HCT116 (cell line): ENCODE data around the gene SLC22A2. TPM values are rescaled to one million over a fixed set of nuclear protein-coding genes. Genes with fewer than 3 reads are reported as not detected.

Experiments used
- ATAC-seq: fragments of 200-7000 bp; cut with Tn5 transposase; 2 replicates; pipeline ENCODE4 v1.9.1; 2020; ENCODE audit warnings: mild to moderate bottlenecking, moderate library complexity
- BruUV-seq: library from RNA; stranded (reverse); fragments of 400-500 nt; replicated peaks from 2 replicates; lab custom pipeline; 2021; lab: Mats Ljungman, UMichigan
- CTCF ChIA-PET: fragments of 300-600 bp; sonication (Branson Sonifier 250); formaldehyde crosslinking; loops from one replicate; lab custom pipeline; 2021; ENCODE audit warnings: antibody characterized with exemption; lab: Charles Lee
- POLR2A ChIA-PET: fragments of 300-600, 350-600 bp; sonication (Branson Sonifier 250); formaldehyde crosslinking; loops from one replicate; lab custom pipeline; 2021; ENCODE audit warnings: antibody characterized with exemption; lab: Charles Lee
- RAD21 ChIA-PET, 2 experiments: fragments of 300-600 bp; sonication (Branson Sonifier 250); formaldehyde crosslinking; loops; one replicate each; lab custom pipeline; 2023; ENCODE audit warnings: low total read pairs in 2 of 2; ENCODE audit not compliant: uncharacterized antibody in 2 of 2, unreplicated experiment in 2 of 2, low non-redundant PET in 1 of 2; lab: Charles Lee
- DNase-seq: peaks from one replicate; pipeline ENCODE4 v3.0.0-alpha.2; 2010; ENCODE audit warnings: low read depth, low spot score
- H2AFZ ChIP-seq: fragments of 200-600 bp; shearing (Covaris generic), sonication (generic); 2 replicates; pipeline ENCODE4 v1.6.1; 2017; ENCODE audit warnings: low read depth, mixed run types, mixed read lengths, antibody characterized with exemption, low read length; ENCODE audit not compliant: poor library complexity, severe bottlenecking
- H3K27ac ChIP-seq: 2 replicates; pipeline ENCODE4 v1.5.1; 2012; ENCODE audit warnings: low read depth, low read length
- H3K27me3 ChIP-seq: fragments of 200-600 bp; sonication (generic); 2 replicates; pipeline ENCODE4 v1.6.1; 2016; ENCODE audit warnings: mixed run types, low read length, mixed read lengths; ENCODE audit not compliant: insufficient read depth
- H3K36me3 ChIP-seq, 2 experiments: fragments of 200-500 bp in 1 of 2; fragments of 200-600 bp in 1 of 2; sonication (Bioruptor generic) in 1 of 2; sonication (generic) in 1 of 2; 2 replicates each; pipeline versions ENCODE4 v1.5.1 to v1.6.1; 2014 to 2016; ENCODE audit warnings: low read length in 2 of 2, inconsistent platforms in 1 of 2, mixed read lengths in 1 of 2, mixed run types in 1 of 2; ENCODE audit not compliant: insufficient read depth in 2 of 2, control insufficient read depth in 1 of 2
- H3K4me1 ChIP-seq, 2 experiments: fragments of 200-600 bp in 1 of 2; sonication (generic) in 1 of 2; 2 replicates each; pipeline versions ENCODE4 v1.5.1 to v1.6.1; 2012 to 2017; ENCODE audit warnings: low read length in 2 of 2, inconsistent platforms in 1 of 2, mild to moderate bottlenecking in 1 of 2, mixed read lengths in 1 of 2, mixed run types in 1 of 2, moderate library complexity in 1 of 2; ENCODE audit not compliant: insufficient read depth in 2 of 2, control insufficient read depth in 1 of 2
- H3K4me2 ChIP-seq: fragments of 200-600 bp; sonication (generic); 2 replicates; pipeline ENCODE4 v1.6.1; 2017; ENCODE audit warnings: mixed run types, low read length, mixed read lengths
- H3K4me3 ChIP-seq, 2 experiments: fragments of 200-600 bp in 1 of 2; sonication (generic) in 1 of 2; replicated peaks in 1 of 2; 2 replicates each; pipeline ENCODE4 v1.5.1; 2011 to 2016; ENCODE audit warnings: low read length in 2 of 2, control low read depth in 1 of 2, low read depth in 1 of 2, mild to moderate bottlenecking in 1 of 2, mixed read lengths in 1 of 2, mixed run types in 1 of 2
- H3K79me2 ChIP-seq: fragments of 200-600 bp; sonication (generic); 2 replicates; pipeline ENCODE4 v1.6.1; 2017; ENCODE audit warnings: mild to moderate bottlenecking, mixed run types, low read length, moderate library complexity, mixed read lengths; ENCODE audit not compliant: insufficient read depth
- H3K9ac ChIP-seq: fragments of 200-600 bp; sonication (generic); 2 replicates; pipeline ENCODE4 v1.6.1; 2016; ENCODE audit warnings: low read length, mixed read lengths
- H3K9me2 ChIP-seq: fragments of 200-600 bp; sonication (generic), shearing (Covaris generic); 2 replicates; pipeline ENCODE4 v1.6.1; 2017; ENCODE audit warnings: mixed run types, mild to moderate bottlenecking, moderate library complexity; ENCODE audit not compliant: insufficient read depth
- H3K9me3 ChIP-seq, 2 experiments: fragments of 200-500 bp in 1 of 2; fragments of 200-600 bp in 1 of 2; sonication (Bioruptor generic) in 1 of 2; sonication (generic) in 1 of 2; 2 replicates each; pipeline ENCODE4 v1.6.1; 2014 to 2017; ENCODE audit warnings: low read length in 2 of 2, mixed read lengths in 2 of 2, inconsistent platforms in 1 of 2, low read depth in 1 of 2, mild to moderate bottlenecking in 1 of 2, mixed run types in 1 of 2, moderate library complexity in 1 of 2; ENCODE audit not compliant: control insufficient read depth in 1 of 2, insufficient read depth in 1 of 2
- H4K20me1 ChIP-seq: fragments of 200-600 bp; sonication (generic), shearing (Covaris generic); 2 replicates; pipeline ENCODE4 v1.6.1; 2017; ENCODE audit warnings: mixed run types, mild to moderate bottlenecking, moderate library complexity; ENCODE audit not compliant: insufficient read depth
- CBX3 ChIP-seq: IDR thresholded peaks from 2 replicates; pipeline ENCODE4 v1.6.1; 2012; ENCODE audit warnings: low read depth
- CEBPB ChIP-seq: IDR thresholded peaks from 2 replicates; pipeline ENCODE4 v1.6.1; 2012; ENCODE audit warnings: low read depth
- EGR1 ChIP-seq: IDR thresholded peaks from 2 replicates; pipeline ENCODE4 v1.6.1; 2012; ENCODE audit warnings: low read depth
- ELF1 ChIP-seq: IDR thresholded peaks from 2 replicates; pipeline ENCODE4 v1.6.1; 2012; ENCODE audit warnings: low read depth, borderline replicate concordance
- EZH2 ChIP-seq: fragments of 200-600 bp; sonication (generic); IDR thresholded peaks from 2 replicates; pipeline ENCODE4 v1.6.1; 2017; ENCODE audit warnings: antibody characterized with exemption, mixed run types
- FOSL1 ChIP-seq: IDR thresholded peaks from 2 replicates; pipeline ENCODE4 v1.6.1; 2012; ENCODE audit warnings: low read depth
- JUND ChIP-seq: IDR thresholded peaks from 2 replicates; pipeline ENCODE4 v1.6.1; 2012
- POLR2A ChIP-seq: IDR thresholded peaks from 2 replicates; pipeline ENCODE4 v1.7.0; 2011; ENCODE audit warnings: borderline replicate concordance; ENCODE audit not compliant: insufficient read depth, insufficient read length; ENCODE audit errors: extremely low read depth
- POLR2AphosphoS5 ChIP-seq: IDR thresholded peaks from 2 replicates; pipeline ENCODE4 v1.6.1; 2011; ENCODE audit warnings: mild to moderate bottlenecking, low read depth, low read length, moderate library complexity
- RAD21 ChIP-seq: IDR thresholded peaks from 2 replicates; pipeline ENCODE4 v1.6.1; 2012; ENCODE audit warnings: low read depth, mild to moderate bottlenecking
- SP1 ChIP-seq: IDR thresholded peaks from 2 replicates; pipeline ENCODE4 v1.6.1; 2012; ENCODE audit warnings: low read depth
- YY1 ChIP-seq: IDR thresholded peaks from 2 replicates; pipeline ENCODE4 v1.6.1; 2011; ENCODE audit warnings: low read length, low read depth, moderate library complexity, mild to moderate bottlenecking; ENCODE audit not compliant: insufficient replicate concordance; ENCODE audit errors: extremely low read depth
- ZNF274 ChIP-seq: fragments of 200-500 bp; sonication (Bioruptor generic); IDR thresholded peaks from 2 replicates; pipeline ENCODE4 v1.6.1; 2014; ENCODE audit warnings: mild to moderate bottlenecking, low read depth, low read length, inconsistent platforms
- intact Hi-C: fragments of 100-400 bp; cut with micrococcal nuclease; formaldehyde crosslinking; loops from 2 replicates; pipeline ENCODE4 v1.10.0; 2022
- total RNA-seq: library from RNA; stranded (reverse); gene quantifications from one replicate; pipeline ENCODE4 v1.2.1, GENCODE V29; 2021; ENCODE audit not compliant: unreplicated experiment
- TF ChIP-seq, protein P1 (sequence below): IDR thresholded peaks from 2 replicates; pipeline ENCODE4 v1.6.1; 2012
- TF ChIP-seq, protein P2 (sequence below): IDR thresholded peaks from 2 replicates; pipeline ENCODE4 v1.6.1; 2012
- TF ChIP-seq, protein P3 (sequence below), 3 experiments: fragments of 200-600 bp in 1 of 3; sonication (generic) in 1 of 3; IDR thresholded peaks in 2 of 3; conservative IDR thresholded peaks in 1 of 3; 2 replicates each; pipeline ENCODE4 v1.5.1; 2012 to 2017; ENCODE audit warnings: low read depth in 2 of 3, low read length in 2 of 3, antibody characterized with exemption in 1 of 3, borderline replicate concordance in 1 of 3, control low read depth in 1 of 3, mild to moderate bottlenecking in 1 of 3, mixed read lengths in 1 of 3, mixed run types in 1 of 3, moderate library complexity in 1 of 3; ENCODE audit not compliant: insufficient read depth in 1 of 3

SLC22A2 gene
- total RNA-seq, 1 experiment from 2014 or later, result not detected

DNA sequence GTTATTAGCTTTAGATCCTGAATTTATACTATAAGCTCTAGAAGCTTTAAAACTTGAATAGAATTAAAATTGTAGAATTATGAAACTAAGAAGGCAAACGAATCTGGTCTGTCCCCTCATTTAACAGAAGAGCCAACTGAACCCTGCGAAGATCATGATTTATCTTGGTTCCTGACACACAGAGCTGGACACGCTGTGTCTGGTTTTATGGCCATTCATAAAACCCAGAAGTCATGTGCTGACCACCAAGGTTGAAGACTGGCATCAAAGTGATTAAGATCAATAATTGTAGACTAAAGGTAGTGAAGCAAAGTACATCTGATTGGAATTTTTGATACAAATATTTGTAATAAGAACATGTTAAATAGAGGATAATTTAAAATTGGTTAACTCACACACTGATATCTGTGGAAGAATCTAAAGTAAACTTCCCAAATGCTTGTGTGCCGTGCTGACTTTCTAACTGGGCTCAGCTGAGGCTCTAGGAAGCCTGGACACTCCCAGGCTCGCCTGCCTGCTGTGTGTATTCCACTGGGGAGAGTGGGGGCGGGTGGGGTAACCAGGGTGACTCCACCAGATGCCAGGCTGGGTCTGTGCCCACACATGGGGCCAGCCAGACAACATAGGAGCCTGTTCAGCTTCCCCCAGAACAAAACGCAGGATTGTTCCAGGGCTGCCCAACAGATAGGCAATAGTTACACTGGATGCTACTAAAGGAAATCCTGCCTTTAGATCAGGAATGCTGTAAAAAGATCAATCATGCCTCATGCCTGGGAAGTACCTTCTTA lies 47.5 kb upstream of the SLC22A2 start:
- RAD21 ChIA-PET, result no interaction called here
- BruUV-seq, result no TSS peak
- Histone ChIP-seq H3K4me2 (no peak overlapping the region), H4K20me1 (no peaks in the 10 kb centered on the region), H3K4me1 (no peaks in the 10 kb centered on the region), H3K4me3 (no peak overlapping the region), H2AFZ (no peak overlapping the region), H3K79me2 (no peaks in the 10 kb centered on the region), H3K9ac (no peak overlapping the region), H3K9me2 (no peaks in the 10 kb centered on the region), H3K27me3 (no peaks in the 10 kb centered on the region), H3K27ac (no peak overlapping the region), H3K9me3 (no peaks in the 10 kb centered on the region), H3K36me3 (no peaks in the 10 kb centered on the region)
- intact Hi-C loops, result no loop called here
- TF ChIP-seq, protein P1, sequence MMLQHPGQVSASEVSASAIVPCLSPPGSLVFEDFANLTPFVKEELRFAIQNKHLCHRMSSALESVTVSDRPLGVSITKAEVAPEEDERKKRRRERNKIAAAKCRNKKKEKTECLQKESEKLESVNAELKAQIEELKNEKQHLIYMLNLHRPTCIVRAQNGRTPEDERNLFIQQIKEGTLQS, result no peak
- no peak for TF ChIP-seq EZH2
- TF ChIP-seq, protein P2, sequence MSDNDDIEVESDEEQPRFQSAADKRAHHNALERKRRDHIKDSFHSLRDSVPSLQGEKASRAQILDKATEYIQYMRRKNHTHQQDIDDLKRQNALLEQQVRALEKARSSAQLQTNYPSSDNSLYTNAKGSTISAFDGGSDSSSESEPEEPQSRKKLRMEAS, result no peak
- no peak for TF ChIP-seq SP1
- no peak for TF ChIP-seq CBX3
- TF ChIP-seq ZNF274, result no peak
- no peak for TF ChIP-seq FOSL1
- TF ChIP-seq JUND, result no peak
- no peak for TF ChIP-seq EGR1
- TF ChIP-seq POLR2A, result no peak
- CTCF ChIA-PET, result no interaction called here
- DNase-seq (no peak), ATAC-seq (no peak)
- POLR2A ChIA-PET, result no interaction called here

- CTCF ChIA-PET, result no interaction called here
- H3K9me2 ChIP-seq, result no peaks in the 10 kb centered on the region
- BruUV-seq, result no TSS peak
- TF ChIP-seq CEBPB (no peak), CBX3 (no peak), RAD21 (no peak), FOSL1 (no peak), YY1 (no peak), JUND (no peak), POLR2AphosphoS5 (no peak), ELF1 (no peak)
- TF ChIP-seq, protein P3, sequence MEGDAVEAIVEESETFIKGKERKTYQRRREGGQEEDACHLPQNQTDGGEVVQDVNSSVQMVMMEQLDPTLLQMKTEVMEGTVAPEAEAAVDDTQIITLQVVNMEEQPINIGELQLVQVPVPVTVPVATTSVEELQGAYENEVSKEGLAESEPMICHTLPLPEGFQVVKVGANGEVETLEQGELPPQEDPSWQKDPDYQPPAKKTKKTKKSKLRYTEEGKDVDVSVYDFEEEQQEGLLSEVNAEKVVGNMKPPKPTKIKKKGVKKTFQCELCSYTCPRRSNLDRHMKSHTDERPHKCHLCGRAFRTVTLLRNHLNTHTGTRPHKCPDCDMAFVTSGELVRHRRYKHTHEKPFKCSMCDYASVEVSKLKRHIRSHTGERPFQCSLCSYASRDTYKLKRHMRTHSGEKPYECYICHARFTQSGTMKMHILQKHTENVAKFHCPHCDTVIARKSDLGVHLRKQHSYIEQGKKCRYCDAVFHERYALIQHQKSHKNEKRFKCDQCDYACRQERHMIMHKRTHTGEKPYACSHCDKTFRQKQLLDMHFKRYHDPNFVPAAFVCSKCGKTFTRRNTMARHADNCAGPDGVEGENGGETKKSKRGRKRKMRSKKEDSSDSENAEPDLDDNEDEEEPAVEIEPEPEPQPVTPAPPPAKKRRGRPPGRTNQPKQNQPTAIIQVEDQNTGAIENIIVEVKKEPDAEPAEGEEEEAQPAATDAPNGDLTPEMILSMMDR (IDR thresholded peaks at IDR 0.05 in 2 of 3, conservative IDR thresholded peaks at IDR 0.05 in 1 of 3; ENCODE audit: borderline replicate concordance in 1 of 3, insufficient read depth in 1 of 3, low read depth in 2 of 3, low read length in 2 of 3), result no peak
- TF ChIP-seq, protein P2, result no peak
- TF ChIP-seq, protein P1, result no peak
Measured at GRCh38 chr6:160303806-160304205, 45.2 kb upstream of the SLC22A2 start.

More at GRCh38 chr6:160303806-160304205, 45.2 kb upstream of the SLC22A2 start:
- ATAC-seq (no peak), DNase-seq (no peak)
- peaks cover 0 to 8% of the 10 kb centered on the region in 2 experiments; a peak in 2 of 4 replicates for H3K4me1 ChIP-seq
- H3K9me3 ChIP-seq, result no peaks in the 10 kb centered on the region
- no peaks in the 10 kb centered on the region for H3K79me2 ChIP-seq
- H3K9ac ChIP-seq, result no peak overlapping the region
- H4K20me1 ChIP-seq, result no peaks in the 10 kb centered on the region
- ChIA-PET POLR2A (no interaction called here), RAD21 (no interaction called here)
- H3K4me2 ChIP-seq, result no peak overlapping the region
- H2AFZ ChIP-seq, result no peak overlapping the region
- H3K36me3 ChIP-seq, result no peaks in the 10 kb centered on the region
- no peak overlapping the region for H3K4me3 ChIP-seq
- no peaks in the 10 kb centered on the region for H3K27me3 ChIP-seq
- H3K27ac ChIP-seq, result no peak overlapping the region
- intact Hi-C loops, result no loop called here
